PFSK-1 (cell line): Measurements from ENCODE around the gene RPL11.

Experiments used
- FOXP2 ChIP-seq: optimal IDR thresholded peaks from 2 replicates; pipeline ENCODE3; 2011; ENCODE audit warnings: borderline replicate concordance, control low read depth, inconsistent platforms; ENCODE audit not compliant: insufficient read depth; ENCODE audit errors: extremely low read length, extremely low read depth
- POLR2AphosphoS5 ChIP-seq: IDR thresholded peaks from 2 replicates; pipeline ENCODE4 v1.6.1; 2012; ENCODE audit warnings: low read depth, mild to moderate bottlenecking, control low read depth, low read length, moderate library complexity
- REST ChIP-seq, 2 experiments: IDR thresholded peaks; 2 replicates each; pipeline versions ENCODE4 v1.6.1 to v1.8.0; 2011 to 2012; ENCODE audit warnings: low read depth in 2 of 2, low read length in 2 of 2, control low read depth in 1 of 2, inconsistent platforms in 1 of 2, mild to moderate bottlenecking in 1 of 2, moderate library complexity in 1 of 2; ENCODE audit not compliant: insufficient read depth in 1 of 2
- SIN3A ChIP-seq: IDR thresholded peaks from 2 replicates; pipeline ENCODE4 v1.6.1; 2012; ENCODE audit warnings: mild to moderate bottlenecking, low read length, moderate library complexity, borderline replicate concordance; ENCODE audit not compliant: insufficient read depth
- TAF1 ChIP-seq: IDR thresholded peaks from 2 replicates; pipeline ENCODE4 v1.6.1; 2012; ENCODE audit warnings: low read length, control low read depth, borderline replicate concordance; ENCODE audit not compliant: insufficient read depth

Gene RPL11

GRCh38 chr1:23745515-23745914, 53.9 kb downstream of the RPL11 start:
- TF ChIP-seq TAF1 (no peak), POLR2AphosphoS5 (no peak), FOXP2 (no peak), SIN3A (no peak), REST (IDR thresholded peaks at IDR 0.05; ENCODE audit: insufficient read depth in 1 of 2, low read depth in 2 of 2, low read length in 2 of 2) (no peak)
